ENCODE measurements around the gene IRS2.
A peak's percentile ranks its signal among the peaks of the same experiment; 100 is the strongest.

IRS2 gene

DNA sequence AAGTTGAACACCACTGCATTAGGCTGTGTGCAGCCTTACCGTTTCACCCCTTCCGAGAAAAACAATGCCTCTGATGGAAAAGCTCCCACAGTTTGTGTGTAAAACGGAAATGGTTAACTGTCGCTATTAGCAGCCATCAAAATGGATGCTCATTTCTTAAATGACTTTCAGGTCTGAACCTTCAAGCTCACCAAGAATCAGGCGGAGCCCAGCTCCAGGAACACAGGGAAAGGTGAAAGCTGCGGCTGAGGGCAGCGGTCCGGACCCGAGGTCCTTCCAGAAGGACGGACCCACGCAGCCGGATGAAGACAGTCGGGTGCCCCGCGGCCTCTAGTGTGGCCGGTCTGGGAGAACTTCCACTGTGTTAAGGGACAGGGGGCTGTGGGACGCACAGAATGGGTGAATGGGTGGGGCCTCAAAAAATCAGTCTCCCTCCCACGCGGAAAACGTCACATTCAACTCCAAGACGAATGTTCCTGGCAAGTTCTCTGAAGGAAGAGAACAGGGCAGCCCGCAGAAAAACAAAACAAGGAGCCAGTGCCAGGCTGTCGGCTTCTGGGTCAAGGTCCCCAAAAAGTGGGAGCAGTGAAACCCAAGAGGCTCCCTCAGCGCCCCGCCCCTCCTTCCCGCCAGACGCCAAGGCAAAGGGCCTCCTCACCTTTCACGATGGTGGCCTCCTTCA, 4.9 kb downstream of the IRS2 start:
- H3K4me3 ChIP-seq (ENCODE audit: control insufficient read depth, low read depth, low read length), result peak overlapping the region; percentile 52
- TF ChIP-seq, protein P1, sequence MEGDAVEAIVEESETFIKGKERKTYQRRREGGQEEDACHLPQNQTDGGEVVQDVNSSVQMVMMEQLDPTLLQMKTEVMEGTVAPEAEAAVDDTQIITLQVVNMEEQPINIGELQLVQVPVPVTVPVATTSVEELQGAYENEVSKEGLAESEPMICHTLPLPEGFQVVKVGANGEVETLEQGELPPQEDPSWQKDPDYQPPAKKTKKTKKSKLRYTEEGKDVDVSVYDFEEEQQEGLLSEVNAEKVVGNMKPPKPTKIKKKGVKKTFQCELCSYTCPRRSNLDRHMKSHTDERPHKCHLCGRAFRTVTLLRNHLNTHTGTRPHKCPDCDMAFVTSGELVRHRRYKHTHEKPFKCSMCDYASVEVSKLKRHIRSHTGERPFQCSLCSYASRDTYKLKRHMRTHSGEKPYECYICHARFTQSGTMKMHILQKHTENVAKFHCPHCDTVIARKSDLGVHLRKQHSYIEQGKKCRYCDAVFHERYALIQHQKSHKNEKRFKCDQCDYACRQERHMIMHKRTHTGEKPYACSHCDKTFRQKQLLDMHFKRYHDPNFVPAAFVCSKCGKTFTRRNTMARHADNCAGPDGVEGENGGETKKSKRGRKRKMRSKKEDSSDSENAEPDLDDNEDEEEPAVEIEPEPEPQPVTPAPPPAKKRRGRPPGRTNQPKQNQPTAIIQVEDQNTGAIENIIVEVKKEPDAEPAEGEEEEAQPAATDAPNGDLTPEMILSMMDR (IDR thresholded peaks at IDR 0.05; ENCODE audit: control insufficient read depth, insufficient read depth, low read depth, low read length, missing control alignments), result no peak
- DNase-seq (ENCODE audit: low read depth), result no peak

GRCh38 chr13:109780845-109781383, 5.5 kb downstream of the IRS2 start:
- H3K4me3 ChIP-seq (ENCODE audit: control insufficient read depth, low read depth, low read length), result peak overlapping the region; percentile 52
- TF ChIP-seq, protein P1 (IDR thresholded peaks at IDR 0.05; ENCODE audit: control insufficient read depth, insufficient read depth, low read depth, low read length, missing control alignments), result no peak
- no peak for DNase-seq (ENCODE audit: low read depth)

- DNase-seq (ENCODE audit: low read depth), result no peak
- no peak overlapping the region for H3K4me3 ChIP-seq (ENCODE audit: control insufficient read depth, low read depth, low read length)
- TF ChIP-seq, protein P1 (IDR thresholded peaks at IDR 0.05; ENCODE audit: control insufficient read depth, insufficient read depth, low read depth, low read length, missing control alignments), result no peak
Observed at GRCh38 chr13:109779876-109780510, 6.4 kb downstream of the IRS2 start.

DNA sequence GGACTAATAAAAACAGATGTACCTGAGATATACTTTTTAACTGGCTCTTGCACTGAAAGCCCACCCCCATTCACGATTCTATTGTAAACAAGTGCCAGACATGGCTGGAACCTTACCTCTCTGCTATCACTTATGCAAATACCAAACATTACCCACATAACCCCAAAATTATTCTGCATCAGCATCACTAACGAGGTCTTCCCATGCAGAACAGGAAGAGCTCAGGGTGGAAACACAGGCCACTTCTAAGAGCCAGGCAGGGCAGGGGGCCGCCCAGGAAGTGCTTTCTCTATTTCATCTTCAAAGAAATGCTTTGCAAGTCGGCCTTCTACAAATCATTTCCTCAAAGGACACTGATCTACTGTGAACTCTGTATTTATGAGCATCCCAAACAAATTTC, 7.3 kb downstream of the IRS2 start:
- H3K4me3 ChIP-seq (ENCODE audit: control insufficient read depth, low read depth, low read length), result no peak overlapping the region
- TF ChIP-seq, protein P1 (IDR thresholded peaks at IDR 0.05; ENCODE audit: control insufficient read depth, insufficient read depth, low read depth, low read length, missing control alignments), result no peak

GRCh38 chr13:109778102-109778542, 8.3 kb downstream of the IRS2 start:
- TF ChIP-seq, protein P1 (IDR thresholded peaks at IDR 0.05; ENCODE audit: control insufficient read depth, insufficient read depth, low read depth, low read length, missing control alignments), result no peak
- DNase-seq (ENCODE audit: low read depth), result no peak
- no peak overlapping the region for H3K4me3 ChIP-seq (ENCODE audit: control insufficient read depth, low read depth, low read length)

More for the DNA sequence above, 7.3 kb downstream of the IRS2 start:
- DNase-seq (ENCODE audit: low read depth), result no peak

GRCh38 chr13:109776575-109776974, 9.8 kb downstream of the IRS2 start:
- TF ChIP-seq, protein P1 (IDR thresholded peaks at IDR 0.05; ENCODE audit: control insufficient read depth, insufficient read depth, low read depth, low read length, missing control alignments), result no peak
- DNase-seq (ENCODE audit: low read depth), result no peak
- no peak overlapping the region for H3K4me3 ChIP-seq (ENCODE audit: control insufficient read depth, low read depth, low read length)
